GF-D8 (cell line): Measurements from ENCODE around the gene MPL.

Experiments
- DNase-seq: peaks from one replicate; lab custom pipeline; 2025; lab: John Stamatoyannopoulos, UW

The MPL gene

GRCh38 chr1:43337588-43337987, at the start of gene MPL:
Gene MPL (plus strand): TSS chr1:43337818. CDS start chr1:43337849, 31 bp downstream.
- DNase-seq: no peak

- no peak for DNase-seq
Observed at GRCh38 chr1:43288058-43288784, 49.4 kb upstream of the MPL start.

GRCh38 chr1:43288785-43289706, 48.6 kb upstream of the MPL start:
- no peak for DNase-seq

- DNase-seq: no peak
Observed at GRCh38 chr1:43292216-43292615, 45.4 kb upstream of the MPL start.

- DNase-seq: no peak
Observed at GRCh38 chr1:43292679-43293078, 44.9 kb upstream of the MPL start.

GRCh38 chr1:43293176-43293575, 44.4 kb upstream of the MPL start:
- no peak for DNase-seq

GRCh38 chr1:43293896-43294760, 43.5 kb upstream of the MPL start:
- no peak for DNase-seq

GRCh38 chr1:43294761-43295160, 42.9 kb upstream of the MPL start:
- no peak for DNase-seq

GRCh38 chr1:43296207-43296606, 41.4 kb upstream of the MPL start:
- no peak for DNase-seq

GRCh38 chr1:43298055-43298454, 39.6 kb upstream of the MPL start:
- no peak for DNase-seq

GRCh38 chr1:43299101-43299500, 38.5 kb upstream of the MPL start:
- DNase-seq: no peak

GRCh38 chr1:43300378-43301094, 37.1 kb upstream of the MPL start, which contains the start of gene TIE1:
Gene TIE1 (plus strand): TSS chr1:43300982. CDS start chr1:43301072, 90 bp downstream.
- DNase-seq: no peak

- DNase-seq: no peak
Observed at GRCh38 chr1:43302201-43302600, 35.4 kb upstream of the MPL start.

GRCh38 chr1:43302721-43303470, 34.7 kb upstream of the MPL start:
- no peak for DNase-seq

- no peak for DNase-seq
Observed at GRCh38 chr1:43303471-43304313, 33.9 kb upstream of the MPL start.

- no peak for DNase-seq
Observed at GRCh38 chr1:43304314-43304681, 33.3 kb upstream of the MPL start.

- no peak for DNase-seq
Observed at GRCh38 chr1:43304771-43305300, 32.8 kb upstream of the MPL start.

GRCh38 chr1:43305461-43305860, 32.2 kb upstream of the MPL start:
- DNase-seq: no peak

- DNase-seq: no peak
Observed at GRCh38 chr1:43305926-43306687, 31.5 kb upstream of the MPL start.
